ENCODE results near the gene ARFRP1. TPM values are rescaled to one million over a fixed set of nuclear protein-coding genes. Genes with fewer than 3 reads are reported as not detected.

ARFRP1 gene
- total and polyA plus RNA-seq, 2 of the 13 experiments (the other 11 are each of a cell fraction or from before 2014, with no cell fraction given) = 32.0 to 51.1 TPM

DNA sequence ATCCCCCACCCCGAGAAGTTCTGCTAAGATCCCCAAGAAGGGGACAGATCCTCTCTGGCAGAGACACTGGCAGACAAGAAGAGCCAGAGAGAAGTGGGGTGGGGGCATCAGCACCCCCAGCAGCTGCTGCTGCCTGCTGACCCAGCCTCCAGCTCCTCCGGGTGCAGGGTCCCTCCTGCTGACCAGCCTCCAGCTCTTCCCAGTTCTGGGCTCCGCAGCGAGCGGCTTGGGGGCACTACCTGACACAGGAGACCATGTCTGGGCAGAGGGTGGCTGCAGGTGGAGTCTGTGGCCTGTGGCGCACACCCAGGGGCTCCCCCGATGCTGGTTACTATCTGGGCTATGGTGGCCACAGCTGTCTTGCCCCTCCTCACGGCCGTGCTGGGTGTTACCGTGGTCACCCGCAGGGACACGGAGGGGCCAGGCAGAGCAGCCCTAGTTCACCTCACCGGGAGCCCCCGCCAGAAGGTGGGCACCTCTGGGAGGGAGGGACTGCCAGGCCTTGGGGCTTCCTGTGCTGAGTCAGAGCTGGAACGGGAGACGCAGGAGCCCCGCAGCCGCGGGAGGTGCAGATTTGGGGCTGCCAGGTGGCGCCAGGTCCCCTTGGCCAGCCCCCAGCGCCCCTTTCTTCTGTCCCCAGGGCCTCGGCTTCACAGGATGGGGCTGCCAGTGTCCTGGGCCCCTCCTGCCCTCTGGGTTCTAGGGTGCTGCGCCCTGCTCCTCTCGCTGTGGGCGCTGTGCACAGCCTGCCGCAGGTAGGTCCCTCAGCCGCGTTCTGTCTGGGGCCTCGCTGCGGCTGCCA is 29.3 kb upstream of the ARFRP1 start (continued):
- TF ChIP-seq HNRNPLL (IDR thresholded peaks at IDR 0.05; ENCODE audit: low read depth, low read length, poor library complexity, severe bottlenecking) (peak; percentile 48), ZNF333 (CRISPR knock-in tag; IDR thresholded peaks at IDR 0.05; ENCODE audit: borderline replicate concordance) (no peak; the same call in 1 of the 2 replicates), CEBPG (CRISPR knock-in tag; IDR thresholded peaks at IDR 0.05) (0 out of 2 replicates have a peak, but pooled peaks have one; percentile 1), ZNF879 (CRISPR knock-in tag; IDR thresholded peaks at IDR 0.05) (no peak), ZNF788 (CRISPR knock-in tag; IDR thresholded peaks at IDR 0.05; ENCODE audit: borderline replicate concordance) (peak; percentile 83; the same call in 1 of the 2 replicates), ZNF512B (CRISPR knock-in tag; IDR thresholded peaks at IDR 0.05; ENCODE audit: borderline replicate concordance) (no peak; the same call in 1 of the 2 replicates), IRX3 (CRISPR knock-in tag; IDR thresholded peaks at IDR 0.05; ENCODE audit: borderline replicate concordance, low read depth) (0 out of 2 replicates have a peak, but pooled peaks have one; percentile 17), ZNF691 (CRISPR knock-in tag; IDR thresholded peaks at IDR 0.05; ENCODE audit: borderline replicate concordance, low read depth) (peak; percentile 67; the same call in 1 of the 2 replicates), KIAA2018 (CRISPR knock-in tag; IDR thresholded peaks at IDR 0.05; ENCODE audit: borderline replicate concordance) (no peak), ZNF337 (CRISPR knock-in tag; IDR thresholded peaks at IDR 0.05; ENCODE audit: borderline replicate concordance, low read depth) (no peak), KMT2B (CRISPR knock-in tag; IDR thresholded peaks at IDR 0.05) (no peak), ZNF292 (CRISPR knock-in tag; IDR thresholded peaks at IDR 0.05; ENCODE audit: borderline replicate concordance, low read depth) (peak; percentile 54; the same call in 1 of the 2 replicates), ZMAT3 (CRISPR knock-in tag; conservative IDR thresholded peaks at IDR 0.05) (no peak), ZNF350 (CRISPR knock-in tag; IDR thresholded peaks at IDR 0.05; ENCODE audit: borderline replicate concordance, low read depth) (no peak), ZNF44 (CRISPR knock-in tag; IDR thresholded peaks at IDR 0.05) (no peak), HNF4A (CRISPR knock-in tag; IDR thresholded peaks at IDR 0.05) (no peak), ELF3 (CRISPR knock-in tag; IDR thresholded peaks at IDR 0.05) (no peak)
